ENCODE measurements around the gene TNFRSF11A.

The TNFRSF11A gene

DNA sequence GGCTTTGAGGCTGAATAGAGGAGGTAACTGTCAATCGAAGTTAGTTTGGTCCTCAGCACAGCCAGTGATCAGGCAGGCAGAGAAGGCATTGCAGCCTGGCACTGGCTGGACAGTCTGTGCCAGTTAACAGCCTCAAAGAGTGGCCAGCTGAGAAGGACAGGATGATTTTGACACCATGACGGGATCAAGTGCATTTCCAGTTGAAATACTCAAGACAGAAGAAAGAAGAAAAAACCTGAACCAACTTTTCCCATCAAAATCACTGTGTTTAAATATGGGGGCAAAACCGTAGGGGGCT is 101.0 kb downstream of the TNFRSF11A start:
- no peaks in the 10 kb centered on the region for H3K9me3 ChIP-seq (replicated peaks in 1 of 2; ENCODE audit: control insufficient read depth in 2 of 2, insufficient read depth in 1 of 2, low read depth in 1 of 2, low read length in 2 of 2)
- no CpG with 5 or more reads among the region's 3 CpGs for WGBS, 2 donors (ENCODE audit: extremely low coverage in 2 of 2, insufficient read length in 2 of 2, insufficient replicate concordance in 1 of 2)

DNA sequence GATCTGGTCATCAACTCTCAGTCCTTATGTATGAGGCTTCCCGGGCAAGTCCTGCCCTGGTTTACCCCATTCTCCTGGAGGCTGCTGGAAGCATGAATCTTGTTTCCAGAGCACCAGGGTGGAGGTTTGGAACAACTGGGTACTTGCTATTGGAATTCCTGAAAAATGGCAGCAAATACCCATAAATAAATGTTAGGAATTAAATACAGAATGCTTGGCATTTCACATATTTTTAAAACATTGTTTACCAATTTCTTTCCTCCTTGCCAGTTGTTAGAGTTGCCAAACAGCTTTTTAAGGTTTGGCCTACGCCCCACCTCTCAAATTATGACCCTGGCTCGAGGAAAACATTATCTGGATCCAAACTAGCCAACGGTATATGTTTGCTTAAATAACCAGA is 107.1 kb downstream of the TNFRSF11A start:
- no peak overlapping the region for H3K4me3 ChIP-seq (ENCODE audit: low read length in 2 of 2)
- H2BK120ac ChIP-seq (ENCODE audit: low read depth, low read length), result no peak overlapping the region
- no peaks in the 10 kb centered on the region for H3K36me3 ChIP-seq (replicated peaks in 1 of 2; ENCODE audit: control insufficient read depth in 2 of 2, insufficient read depth in 2 of 2, low read length in 2 of 2)
- no peak overlapping the region for H3K9ac ChIP-seq (ENCODE audit: low read depth, low read length, poor library complexity)
- H3K4ac ChIP-seq (ENCODE audit: low read length), result no peak overlapping the region
- H2BK15ac ChIP-seq (ENCODE audit: low read length), result no peak overlapping the region
- WGBS, 2 donors (ENCODE audit: extremely low coverage in 2 of 2, insufficient read length in 2 of 2, insufficient replicate concordance in 1 of 2), result no CpG with 5 or more reads among the region's 4 CpGs
- H3K79me1 ChIP-seq (ENCODE audit: low read depth, low read length), result no peaks in the 10 kb centered on the region
- no peak overlapping the region for H4K91ac ChIP-seq (ENCODE audit: low read depth, low read length, poor library complexity)
- no peak overlapping the region for H3K27ac ChIP-seq (replicated peaks; ENCODE audit: low read length)
- H3K23ac ChIP-seq (ENCODE audit: low read depth, low read length, poor library complexity), result no peak overlapping the region
- no peak overlapping the region for H2BK12ac ChIP-seq (ENCODE audit: low read length)
- no peaks in the 10 kb centered on the region for H3K9me3 ChIP-seq (replicated peaks in 1 of 2; ENCODE audit: control insufficient read depth in 2 of 2, insufficient read depth in 1 of 2, low read depth in 1 of 2, low read length in 2 of 2)
- DNase-seq (ENCODE audit: low spot score), result no peak
- H3K14ac ChIP-seq (ENCODE audit: low read length), result no peak overlapping the region
- no peak overlapping the region for H2AFZ ChIP-seq (ENCODE audit: low read length)
- no peak overlapping the region for H2AK5ac ChIP-seq (ENCODE audit: low read depth, low read length)
- H3K4me2 ChIP-seq (ENCODE audit: insufficient read depth, low read length, poor library complexity, severe bottlenecking), result no peak overlapping the region
- H3K27me3 ChIP-seq (ENCODE audit: control insufficient read depth in 3 of 3, insufficient read depth in 3 of 3, low read depth in 1 of 3, low read length in 3 of 3), result no peaks in the 10 kb centered on the region
- H2BK5ac ChIP-seq (ENCODE audit: low read length), result no peak overlapping the region
- H3K4me1 ChIP-seq (ENCODE audit: control insufficient read depth in 2 of 2, insufficient read depth in 1 of 2, low read depth in 1 of 2, low read length in 2 of 2), result no peaks in the 10 kb centered on the region
- no peak overlapping the region for H4K8ac ChIP-seq (ENCODE audit: low read depth, low read length)
- no peak overlapping the region for H3K18ac ChIP-seq (ENCODE audit: low read length)

More for the DNA sequence above, 101.0 kb downstream of the TNFRSF11A start:
- H3K9ac ChIP-seq (ENCODE audit: low read depth, low read length, poor library complexity), result no peak overlapping the region
- no peak overlapping the region for H3K18ac ChIP-seq (ENCODE audit: low read length)
- no peak overlapping the region for H2AFZ ChIP-seq (ENCODE audit: low read length)
- no peak overlapping the region for H3K4me3 ChIP-seq (ENCODE audit: low read length in 2 of 2)
- H3K79me1 ChIP-seq (ENCODE audit: low read depth, low read length), result no peaks in the 10 kb centered on the region
- no peak overlapping the region for H2AK5ac ChIP-seq (ENCODE audit: low read depth, low read length)
- H3K36me3 ChIP-seq (replicated peaks in 1 of 2; ENCODE audit: control insufficient read depth in 2 of 2, insufficient read depth in 2 of 2, low read length in 2 of 2), result no peaks in the 10 kb centered on the region
- DNase-seq (ENCODE audit: low spot score), result no peak
- no peaks in the 10 kb centered on the region for H3K4me1 ChIP-seq (ENCODE audit: control insufficient read depth in 2 of 2, insufficient read depth in 1 of 2, low read depth in 1 of 2, low read length in 2 of 2)
- H2BK12ac ChIP-seq (ENCODE audit: low read length), result no peak overlapping the region
- no peak overlapping the region for H3K14ac ChIP-seq (ENCODE audit: low read length)
- H4K8ac ChIP-seq (ENCODE audit: low read depth, low read length), result no peak overlapping the region
- H3K4ac ChIP-seq (ENCODE audit: low read length), result no peak overlapping the region
- no peak overlapping the region for H3K4me2 ChIP-seq (ENCODE audit: insufficient read depth, low read length, poor library complexity, severe bottlenecking)
- H2BK15ac ChIP-seq (ENCODE audit: low read length), result no peak overlapping the region
- peaks cover 0 to 6% (median 0%) of the 10 kb centered on the region in 3 experiments for H3K27me3 ChIP-seq (ENCODE audit: control insufficient read depth in 3 of 3, insufficient read depth in 3 of 3, low read depth in 1 of 3, low read length in 3 of 3)
- H4K91ac ChIP-seq (ENCODE audit: low read depth, low read length, poor library complexity), result no peak overlapping the region
- H3K23ac ChIP-seq (ENCODE audit: low read depth, low read length, poor library complexity), result no peak overlapping the region
- no peak overlapping the region for H2BK120ac ChIP-seq (ENCODE audit: low read depth, low read length)
- H3K27ac ChIP-seq (replicated peaks; ENCODE audit: low read length), result no peak overlapping the region
- no peak overlapping the region for H2BK5ac ChIP-seq (ENCODE audit: low read length)

DNA sequence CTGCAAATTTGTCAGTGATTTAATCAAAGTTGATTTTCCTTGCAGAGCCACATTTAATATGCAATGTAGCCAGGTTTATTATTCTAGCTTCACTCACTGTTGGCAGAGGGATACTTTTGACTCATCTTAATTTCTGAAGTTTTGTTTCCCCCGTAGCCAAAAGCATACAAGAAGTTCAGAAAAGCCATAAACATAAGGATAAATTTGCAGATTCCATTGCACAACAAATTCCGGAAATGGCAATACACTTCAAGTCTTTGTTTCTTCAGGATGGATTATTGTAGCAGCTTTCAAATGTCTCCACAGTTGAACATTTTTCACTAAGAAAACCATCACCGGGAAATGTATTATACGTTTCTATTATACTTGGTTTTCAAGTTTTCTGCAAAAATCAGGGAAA is 109.7 kb downstream of the TNFRSF11A start:
- H3K4ac ChIP-seq (ENCODE audit: low read length), result no peak overlapping the region
- no peak overlapping the region for H3K4me3 ChIP-seq (ENCODE audit: low read length in 2 of 2)
- H3K27me3 ChIP-seq (ENCODE audit: control insufficient read depth in 3 of 3, insufficient read depth in 3 of 3, low read depth in 1 of 3, low read length in 3 of 3), result no peaks in the 10 kb centered on the region
- H2BK5ac ChIP-seq (ENCODE audit: low read length), result no peak overlapping the region
- no peak overlapping the region for H3K18ac ChIP-seq (ENCODE audit: low read length)
- H2AK5ac ChIP-seq (ENCODE audit: low read depth, low read length), result no peak overlapping the region
- H3K9me3 ChIP-seq (replicated peaks in 1 of 2; ENCODE audit: control insufficient read depth in 2 of 2, insufficient read depth in 1 of 2, low read depth in 1 of 2, low read length in 2 of 2), result no peaks in the 10 kb centered on the region
- no peak overlapping the region for H3K9ac ChIP-seq (ENCODE audit: low read depth, low read length, poor library complexity)
- H4K8ac ChIP-seq (ENCODE audit: low read depth, low read length), result no peak overlapping the region
- H2BK12ac ChIP-seq (ENCODE audit: low read length), result no peak overlapping the region
- no peak overlapping the region for H4K91ac ChIP-seq (ENCODE audit: low read depth, low read length, poor library complexity)
- no peak for DNase-seq (ENCODE audit: low spot score)
- H3K36me3 ChIP-seq (replicated peaks in 1 of 2; ENCODE audit: control insufficient read depth in 2 of 2, insufficient read depth in 2 of 2, low read length in 2 of 2), result no peaks in the 10 kb centered on the region
- no peak overlapping the region for H3K27ac ChIP-seq (replicated peaks; ENCODE audit: low read length)
- no peak overlapping the region for H3K23ac ChIP-seq (ENCODE audit: low read depth, low read length, poor library complexity)
- no peak overlapping the region for H2BK15ac ChIP-seq (ENCODE audit: low read length)
- peaks cover 0 to 3% of the 10 kb centered on the region in 2 donors for H3K4me1 ChIP-seq (ENCODE audit: control insufficient read depth in 2 of 2, insufficient read depth in 1 of 2, low read depth in 1 of 2, low read length in 2 of 2)
- H2BK120ac ChIP-seq (ENCODE audit: low read depth, low read length), result no peak overlapping the region
- WGBS, 2 donors (ENCODE audit: extremely low coverage in 2 of 2, insufficient read length in 2 of 2, insufficient replicate concordance in 1 of 2), result no CpG with 5 or more reads among the region's 4 CpGs
- H3K79me1 ChIP-seq (ENCODE audit: low read depth, low read length), result no peaks in the 10 kb centered on the region
- no peak overlapping the region for H3K14ac ChIP-seq (ENCODE audit: low read length)
- H2AFZ ChIP-seq (ENCODE audit: low read length), result no peak overlapping the region
- H3K4me2 ChIP-seq (ENCODE audit: insufficient read depth, low read length, poor library complexity, severe bottlenecking), result no peak overlapping the region

DNA sequence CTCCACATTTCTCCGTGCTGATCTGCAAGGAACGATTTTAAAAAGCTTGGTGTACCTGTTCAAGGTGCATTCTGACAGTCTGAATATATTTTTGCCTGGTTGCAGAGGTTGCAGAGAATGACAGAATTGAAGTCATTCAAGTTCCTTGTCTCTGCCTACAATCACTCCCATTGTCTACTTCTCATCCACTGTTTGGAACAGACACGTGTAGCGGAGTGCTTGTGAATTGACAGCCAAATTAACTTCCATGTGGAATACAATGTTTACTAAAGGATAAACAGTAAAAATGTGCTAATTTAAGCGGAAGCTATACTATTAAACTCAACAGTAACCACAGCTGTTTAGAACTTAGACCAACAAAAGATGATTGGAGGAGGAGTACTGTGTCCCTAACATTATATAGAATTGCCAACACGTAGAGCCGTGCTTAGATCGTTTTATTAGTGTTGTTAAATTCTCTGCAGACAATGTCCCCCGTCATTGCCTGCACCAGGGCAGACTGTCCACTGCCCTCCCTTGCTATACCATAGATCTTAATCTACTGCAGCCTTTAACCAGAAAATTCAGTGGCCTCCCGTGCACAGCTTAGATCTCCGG is 110.4 kb downstream of the TNFRSF11A start:
- no peak overlapping the region for H3K4me2 ChIP-seq (ENCODE audit: insufficient read depth, low read length, poor library complexity, severe bottlenecking)

More for the DNA sequence above, 110.4 kb downstream of the TNFRSF11A start:
- Histone ChIP-seq H2AK5ac (ENCODE audit: low read depth, low read length) (no peak overlapping the region), H3K18ac (ENCODE audit: low read length) (no peak overlapping the region), H3K4me1 (ENCODE audit: control insufficient read depth in 2 of 2, insufficient read depth in 1 of 2, low read depth in 1 of 2, low read length in 2 of 2) (peaks cover 0 to 3% of the 10 kb centered on the region in 2 donors), H4K91ac (ENCODE audit: low read depth, low read length, poor library complexity) (no peak overlapping the region), H3K9ac (ENCODE audit: low read depth, low read length, poor library complexity) (no peak overlapping the region), H3K4ac (ENCODE audit: low read length) (no peak overlapping the region), H2BK5ac (ENCODE audit: low read length) (no peak overlapping the region), H2BK15ac (ENCODE audit: low read length) (no peak overlapping the region), H2BK12ac (ENCODE audit: low read length) (no peak overlapping the region), H2AFZ (ENCODE audit: low read length) (no peak overlapping the region), H3K14ac (ENCODE audit: low read length) (no peak overlapping the region), H3K36me3 (replicated peaks in 1 of 2; ENCODE audit: control insufficient read depth in 2 of 2, insufficient read depth in 2 of 2, low read length in 2 of 2) (no peaks in the 10 kb centered on the region), H4K8ac (ENCODE audit: low read depth, low read length) (no peak overlapping the region), H2BK120ac (ENCODE audit: low read depth, low read length) (no peak overlapping the region), H3K79me1 (ENCODE audit: low read depth, low read length) (no peaks in the 10 kb centered on the region), H3K27ac (replicated peaks; ENCODE audit: low read length) (no peak overlapping the region), H3K27me3 (ENCODE audit: control insufficient read depth in 3 of 3, insufficient read depth in 3 of 3, low read depth in 1 of 3, low read length in 3 of 3) (no peaks in the 10 kb centered on the region), H3K4me3 (ENCODE audit: low read length in 2 of 2) (no peak overlapping the region), H3K23ac (ENCODE audit: low read depth, low read length, poor library complexity) (no peak overlapping the region), H3K9me3 (replicated peaks in 1 of 2; ENCODE audit: control insufficient read depth in 2 of 2, insufficient read depth in 1 of 2, low read depth in 1 of 2, low read length in 2 of 2) (no peaks in the 10 kb centered on the region)
- WGBS, 2 donors (ENCODE audit: extremely low coverage in 2 of 2, insufficient read length in 2 of 2, insufficient replicate concordance in 1 of 2), result no CpG with 5 or more reads among the region's 11 CpGs
- no peak for DNase-seq (ENCODE audit: low spot score)

Data from neuronal stem cell (in vitro differentiated cells).